HFF-Myc (cell line): ENCODE data around the gene PEAR1.

Experiments used
- DNase-seq: peaks from one replicate; pipeline ENCODE4 v3.0.0-alpha.2; 2011; ENCODE audit warnings: low read depth; ENCODE audit errors: extremely low read depth
- H3K4me3 ChIP-seq: replicated peaks from 2 replicates; pipeline ENCODE4 v1.5.1; 2011; ENCODE audit warnings: low read depth, mild to moderate bottlenecking, control low read depth, low read length
- CTCF ChIP-seq: IDR thresholded peaks from 2 replicates; pipeline ENCODE4 v1.5.1; 2012; ENCODE audit warnings: mild to moderate bottlenecking, low read depth, low read length, control low read depth; ENCODE audit errors: missing control alignments

The PEAR1 gene

GRCh38 chr1:156847591-156848460 is 45.7 kb upstream of the PEAR1 start:
- DNase-seq = no peak
- no peak for TF ChIP-seq CTCF
- no peak overlapping the region for H3K4me3 ChIP-seq

- TF ChIP-seq CTCF = no peak
- no peak overlapping the region for H3K4me3 ChIP-seq
- no peak for DNase-seq
These were observed 44.9 kb upstream of the PEAR1 start for GRCh38 chr1:156848461-156849150.

- H3K4me3 ChIP-seq = no peak overlapping the region
- no peak for TF ChIP-seq CTCF
- no peak for DNase-seq
These were observed 44.4 kb upstream of the PEAR1 start for GRCh38 chr1:156849151-156849496.

GRCh38 chr1:156851779-156852417 is 41.6 kb upstream of the PEAR1 start:
- no peak for DNase-seq
- H3K4me3 ChIP-seq = no peak overlapping the region
- no peak for TF ChIP-seq CTCF

- H3K4me3 ChIP-seq = no peak overlapping the region
- DNase-seq = no peak
- TF ChIP-seq CTCF = no peak
These were observed 41.1 kb upstream of the PEAR1 start for GRCh38 chr1:156852418-156852874.

- no peak overlapping the region for H3K4me3 ChIP-seq
- TF ChIP-seq CTCF = no peak
- no peak for DNase-seq
These were observed 39.8 kb upstream of the PEAR1 start for GRCh38 chr1:156853761-156854160.
